ENCODE data around the gene ATP11B.

GRCh38 chr3:182763896-182764295 lies 29.4 kb upstream of the ATP11B start:
- TF ChIP-seq CTCF (IDR thresholded peaks at IDR 0.05) (no peak), POLR2A (IDR thresholded peaks at IDR 0.05) (no peak)

All from thyroid gland (tissue), 4 donors.